ENCODE results near the gene TCEAL2. TPM values are rescaled to one million over a fixed set of nuclear protein-coding genes. Genes with fewer than 3 reads are reported as not detected.

The TCEAL2 gene
- total RNA-seq, 1 donor from 2014 or later: 14.7 TPM

GRCh38 chrX:102154900-102155805 lies 29.7 kb downstream of the TCEAL2 start:
- Histone ChIP-seq H3K4me1 (no peaks in the 10 kb centered on the region), H3K36me3 (no peaks in the 10 kb centered on the region), H3K9me3 (no peaks in the 10 kb centered on the region), H3K27me3 (no peaks in the 10 kb centered on the region), H3K4me3 (peak overlapping the region; percentile 42 to 45), H3K27ac (peak overlapping the region; percentile 48)
- no peak for DNase-seq (ENCODE audit: extremely low spot score in 2 of 2)
- intact Hi-C loops (cut with DNase I): no loop called here
- TF ChIP-seq CTCF (IDR thresholded peaks at IDR 0.05) (no peak), POLR2A (IDR thresholded peaks at IDR 0.05) (no peak), POLR2AphosphoS5 (IDR thresholded peaks at IDR 0.05; ENCODE audit: insufficient read depth in 1 of 2, low read depth in 1 of 2) (no peak)

- H3K27me3 ChIP-seq: no peaks in the 10 kb centered on the region
- peak within 1 kb of the TSS; percentile 48 for H3K27ac ChIP-seq
- intact Hi-C loops (cut with DNase I): no loop called here
- H3K9me3 ChIP-seq: no peaks in the 10 kb centered on the region
- no peak for DNase-seq (ENCODE audit: extremely low spot score in 2 of 2)
- TF ChIP-seq POLR2AphosphoS5 (IDR thresholded peaks at IDR 0.05; ENCODE audit: insufficient read depth in 1 of 2, low read depth in 1 of 2): peak in 1 of 2 donors; percentile 74
- no peak for TF ChIP-seq CTCF (IDR thresholded peaks at IDR 0.05)
- no peak for TF ChIP-seq POLR2A (IDR thresholded peaks at IDR 0.05)
- H3K4me3 ChIP-seq: peak within 1 kb of the TSS; percentile 42 to 45
- H3K4me1 ChIP-seq: no peaks in the 10 kb centered on the region
- H3K36me3 ChIP-seq: no peaks in the 10 kb centered on the region
These were observed 30.3 kb downstream of the TCEAL2 start, which contains the start of gene BEX5 for GRCh38 chrX:102155806-102156179. Gene BEX5 (minus strand): TSS chrX:102155977. CDS start chrX:102154265, 1,712 bp downstream.

Other genes starting within 250 kb of the TCEAL2 start
- 8.3 TPM for gene ZMAT1, start 193.7 kb upstream of the TCEAL2 start, total RNA-seq
- 1.7 TPM for gene TCEAL6, start 16.8 kb downstream of the TCEAL2 start, total RNA-seq
- gene BEX5, start 30.3 kb downstream of the TCEAL2 start, total RNA-seq: not detected
- gene TCP11X1, start 89.6 kb downstream of the TCEAL2 start, total RNA-seq: not detected
- not detected for gene NXF2, start 121.5 kb downstream of the TCEAL2 start, total RNA-seq